ENCODE data around the gene NCK2. TPM values are rescaled to one million over a fixed set of nuclear protein-coding genes. Genes with fewer than 3 reads are reported as not detected.

Gene NCK2
- total and polyA plus RNA-seq, 2 of the 13 experiments (the other 11 are each of a cell fraction or from before 2014, with no cell fraction given), result 14.8 to 23.5 TPM

GRCh38 chr2:105776560-105776928 is 31.8 kb downstream of the NCK2 start:
- Histone ChIP-seq H3K27ac (ENCODE audit: extremely low read length, insufficient read depth, low read length) (no peak overlapping the region), H3K9me3 (ENCODE audit: low read length) (no peaks in the 10 kb centered on the region)

DNA sequence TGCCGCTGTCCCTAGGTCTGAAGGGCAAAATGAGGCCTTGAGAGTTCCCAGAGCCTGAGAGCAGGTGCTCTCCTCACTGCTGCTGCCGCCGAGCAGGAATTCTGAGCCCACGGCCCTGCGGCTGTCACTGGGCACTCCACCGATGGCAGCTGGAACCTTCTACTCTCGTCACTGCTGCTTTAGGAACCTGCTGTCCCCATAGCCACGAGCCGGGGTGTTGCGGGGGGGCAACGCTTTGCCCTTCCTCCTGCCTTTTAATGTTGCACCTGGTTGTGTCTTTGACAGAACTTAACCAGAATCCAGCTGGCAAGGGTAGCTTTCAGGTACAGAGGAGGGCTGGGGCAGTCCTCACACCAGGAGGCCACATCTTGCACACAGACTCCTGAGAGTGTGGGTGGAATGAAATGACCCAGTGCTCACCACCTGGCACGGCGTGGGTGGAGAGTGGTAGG is 32.3 kb downstream of the NCK2 start:
- Histone ChIP-seq H3K27me3 (ENCODE audit: control insufficient read depth in 1 of 2, insufficient read depth in 2 of 2, low read length in 2 of 2) (no peaks in the 10 kb centered on the region), H3K4me3 (replicated peaks in 1 of 3; ENCODE audit: insufficient read depth in 1 of 3, low read depth in 2 of 3, low read length in 3 of 3) (no peak overlapping the region), H2AFZ (ENCODE audit: low read length) (no peak overlapping the region), H3K79me2 (ENCODE audit: insufficient read depth, low read length) (peaks cover 8% of the 10 kb centered on the region), H3K4me1 (ENCODE audit: insufficient read depth, low read length) (peaks cover 19% of the 10 kb centered on the region), H4K20me1 (ENCODE audit: insufficient read depth, low read length) (no peaks in the 10 kb centered on the region; the same call in 1 of the 2 replicates), H3K36me3 (replicated peaks in 1 of 2; ENCODE audit: control insufficient read depth in 1 of 2, insufficient read depth in 2 of 2, low read length in 2 of 2) (0 out of 5 replicates have a peak, but pooled peaks cover 0 to 2% of the 10 kb centered on the region in 2 experiments), H3K27ac (ENCODE audit: extremely low read length, insufficient read depth, low read length) (no peak overlapping the region), H3K9me3 (ENCODE audit: low read length) (no peaks in the 10 kb centered on the region), H3K9ac (ENCODE audit: insufficient read depth, low read depth, low read length) (no peak overlapping the region), H3K4me2 (ENCODE audit: low read depth, low read length) (no peak overlapping the region)
- intact Hi-C loops (cut with micrococcal nuclease; ENCODE audit: unreplicated experiment) (no loop called here), in situ Hi-C loops (cut with HindIII; ENCODE audit: extremely low pct_ligation_motif_present, low pct_unique_long_range_greater_than_20kb) (no loop called here)
- DNase-seq (ENCODE audit: low spot score) (no peak), ATAC-seq (no peak), FAIRE-seq (no peak)
- POLR2A ChIA-PET, result no interaction called here
- TF ChIP-seq ZNF652 (CRISPR knock-in tag; IDR thresholded peaks at IDR 0.05; ENCODE audit: borderline replicate concordance, low read depth) (no peak), CENPT (CRISPR knock-in tag; IDR thresholded peaks at IDR 0.05; ENCODE audit: low read depth) (no peak), SUZ12 (IDR thresholded peaks at IDR 0.05; ENCODE audit: low read depth, low read length) (no peak), ARNT (IDR thresholded peaks at IDR 0.05) (no peak), ZNF674 (CRISPR knock-in tag; IDR thresholded peaks at IDR 0.05; ENCODE audit: low read depth) (no peak), ZIK1 (CRISPR knock-in tag; IDR thresholded peaks at IDR 0.05; ENCODE audit: borderline replicate concordance, low read depth) (no peak)
- CTCF ChIA-PET (ENCODE audit: low intra/inter-chr PET ratio, low total read pairs), result no interaction called here
- BruUV-seq (replicated peaks), result no TSS peak
- 90% methylated on average over 8 of the region's 13 CpGs for WGBS (ENCODE audit: low lambda C conversion rate)

More at GRCh38 chr2:105776560-105776928, 31.8 kb downstream of the NCK2 start:
- H3K27me3 ChIP-seq (ENCODE audit: control insufficient read depth in 1 of 2, insufficient read depth in 2 of 2, low read length in 2 of 2), result no peaks in the 10 kb centered on the region
- intact Hi-C loops (cut with micrococcal nuclease; ENCODE audit: unreplicated experiment) (no loop called here), in situ Hi-C loops (cut with HindIII; ENCODE audit: extremely low pct_ligation_motif_present, low pct_unique_long_range_greater_than_20kb) (no loop called here)
- no peak overlapping the region for H2AFZ ChIP-seq (ENCODE audit: low read length)
- 87% methylated on average over 5 of the region's 5 CpGs for WGBS (ENCODE audit: low lambda C conversion rate)
- ChIA-PET CTCF (ENCODE audit: low intra/inter-chr PET ratio, low total read pairs) (no interaction called here), POLR2A (no interaction called here)
- no peak overlapping the region for H3K4me2 ChIP-seq (ENCODE audit: low read depth, low read length)
- peaks cover 19% of the 10 kb centered on the region for H3K4me1 ChIP-seq (ENCODE audit: insufficient read depth, low read length)
- H3K79me2 ChIP-seq (ENCODE audit: insufficient read depth, low read length), result peaks cover 6% of the 10 kb centered on the region
- no peak for TF ChIP-seq KAT2B (IDR thresholded peaks at IDR 0.05; ENCODE audit: borderline replicate concordance, low read depth, low read length)
- DNase-seq (ENCODE audit: low spot score) (no peak), FAIRE-seq (no peak), ATAC-seq (no peak)
- H3K9ac ChIP-seq (ENCODE audit: insufficient read depth, low read depth, low read length), result no peak overlapping the region
- H4K20me1 ChIP-seq (ENCODE audit: insufficient read depth, low read length), result no peaks in the 10 kb centered on the region; the same call in 1 of the 2 replicates
- no peak overlapping the region for H3K4me3 ChIP-seq (replicated peaks in 1 of 3; ENCODE audit: insufficient read depth in 1 of 3, low read depth in 2 of 3, low read length in 3 of 3)
- 0 out of 5 replicates have a peak, but pooled peaks cover 0 to 2% of the 10 kb centered on the region in 2 experiments for H3K36me3 ChIP-seq (replicated peaks in 1 of 2; ENCODE audit: control insufficient read depth in 1 of 2, insufficient read depth in 2 of 2, low read length in 2 of 2)
- no TSS peak for BruUV-seq (replicated peaks)

All from HepG2 (cell line).